HepG2 (cell line): ENCODE results near the gene MADD. TPM values are rescaled to one million over a fixed set of nuclear protein-coding genes. Genes with fewer than 3 reads are reported as not detected.

Source experiments
- CREBL2 ChIP-seq: sonication (generic); formaldehyde crosslinking; IDR thresholded peaks from 2 replicates; pipeline ENCODE4 v1.8.1; 2023; ENCODE audit warnings: missing genetic modification reagents, mild to moderate bottlenecking, borderline replicate concordance
- EHMT2 ChIP-seq: fragments of 200-600 bp; sonication (generic); IDR thresholded peaks from 2 replicates; pipeline ENCODE4 v1.7.0; 2017; ENCODE audit warnings: antibody characterized with exemption, low read depth, low read length, borderline replicate concordance
- GATAD2A ChIP-seq: IDR thresholded peaks from 2 replicates; pipeline ENCODE4 v1.6.1; 2016
- HOXA3 ChIP-seq: sonication (generic); formaldehyde crosslinking; IDR thresholded peaks from 2 replicates; pipeline ENCODE4 v1.5.0; 2020; ENCODE audit warnings: missing genetic modification reagents
- IRX3 ChIP-seq: sonication (generic); formaldehyde crosslinking; IDR thresholded peaks from 2 replicates; pipeline ENCODE4 v1.8.1; 2023; ENCODE audit warnings: mild to moderate bottlenecking, low read depth, missing genetic modification reagents, borderline replicate concordance
- JARID2 ChIP-seq: sonication (generic); formaldehyde crosslinking; IDR thresholded peaks from 2 replicates; pipeline ENCODE4 v1.8.1; 2023; ENCODE audit warnings: missing genetic modification reagents, inconsistent platforms; ENCODE audit not compliant: insufficient replicate concordance
- KLF9 ChIP-seq: IDR thresholded peaks from 2 replicates; pipeline ENCODE4 v1.6.1; 2016; ENCODE audit warnings: low read depth
- MLLT10 ChIP-seq: sonication (generic); formaldehyde crosslinking; IDR thresholded peaks from 2 replicates; pipeline ENCODE4 v1.4.0; 2020; ENCODE audit warnings: missing genetic modification reagents
- ZBTB10 ChIP-seq: sonication (generic); formaldehyde crosslinking; IDR thresholded peaks from 2 replicates; pipeline ENCODE4 v1.4.0; 2020; ENCODE audit warnings: missing genetic modification reagents, borderline replicate concordance
- ZFAT ChIP-seq: sonication (generic); formaldehyde crosslinking; conservative IDR thresholded peaks from 2 replicates; pipeline ENCODE4 v1.8.1; 2023; ENCODE audit warnings: missing genetic modification reagents, inconsistent platforms
- ZKSCAN1 ChIP-seq: fragments of 150-350 bp; IDR thresholded peaks from 2 replicates; pipeline ENCODE4 v1.6.1; 2014; ENCODE audit warnings: low read length
- ZKSCAN5 ChIP-seq: sonication (generic); formaldehyde crosslinking; IDR thresholded peaks from 2 replicates; pipeline ENCODE4 v1.5.1; 2020; ENCODE audit warnings: mild to moderate bottlenecking, missing genetic modification reagents
- ZNF274 ChIP-seq: sonication (generic); formaldehyde crosslinking; IDR thresholded peaks from 2 replicates; pipeline ENCODE4 v1.5.1; 2020; ENCODE audit warnings: mild to moderate bottlenecking, missing genetic modification reagents
- ZNF556 ChIP-seq: sonication (generic); formaldehyde crosslinking; IDR thresholded peaks from 2 replicates; pipeline ENCODE4 v1.4.0; 2020; ENCODE audit warnings: mild to moderate bottlenecking, missing genetic modification reagents, borderline replicate concordance
- ZNF580 ChIP-seq: IDR thresholded peaks from 2 replicates; pipeline ENCODE4 v1.6.1; 2016; ENCODE audit warnings: low read depth, borderline replicate concordance
- ZNF7 ChIP-seq: IDR thresholded peaks from 2 replicates; pipeline ENCODE4 v1.6.1; 2016; ENCODE audit warnings: missing biosample characterization, missing genetic modification reagents
- ZNF737 ChIP-seq: sonication (generic); formaldehyde crosslinking; IDR thresholded peaks from 2 replicates; pipeline ENCODE4 v1.5.0; 2020; ENCODE audit warnings: missing genetic modification reagents, mild to moderate bottlenecking, borderline replicate concordance
- ZNF850 ChIP-seq: sonication (generic); formaldehyde crosslinking; conservative IDR thresholded peaks from 2 replicates; pipeline ENCODE4 v1.9.0; 2021; ENCODE audit warnings: mild to moderate bottlenecking, missing genetic modification reagents
- polyA plus RNA-seq, 8 experiments: library from polyadenylated mRNA; depleted of rRNA in 3 of 8; stranded (reverse) in 7 of 8; unstranded in 1 of 8; fragments of >200 nt; fragmentation: Illumina TruSeq in 4 of 8; extraction: Trizol in 4 of 8; gene quantifications; 2 replicates each; pipeline versions ENCODE4 v1.2.1 to v1.2.3, GENCODE V29; 2011 to 2016; ENCODE audit warnings: low read depth in 4 of 8, missing spikeins in 1 of 8, mixed read lengths in 1 of 8; ENCODE audit not compliant: insufficient read depth in 1 of 8
- total RNA-seq, 5 experiments: library from RNA; depleted of rRNA; stranded (reverse); fragments of >200 nt; fragmentation: Illumina TruSeq; extraction: Trizol; gene quantifications; 2 replicates each; pipeline ENCODE4 v1.2.3, GENCODE V29; 2016; ENCODE audit warnings: low read depth in 1 of 5
- TF ChIP-seq, protein P1 (sequence below): sonication (generic); formaldehyde crosslinking; IDR thresholded peaks from 2 replicates; pipeline ENCODE4 v1.5.0; 2020; ENCODE audit warnings: missing genetic modification reagents
- TF ChIP-seq, protein P2 (sequence below): sonication (generic); formaldehyde crosslinking; IDR thresholded peaks from 2 replicates; pipeline ENCODE4 v1.4.0; 2020; ENCODE audit warnings: mild to moderate bottlenecking, missing genetic modification reagents
- TF ChIP-seq, protein P3 (sequence below): sonication (generic); formaldehyde crosslinking; IDR thresholded peaks from 2 replicates; pipeline ENCODE4 v1.4.0; 2020; ENCODE audit warnings: mild to moderate bottlenecking, missing genetic modification reagents
- TF ChIP-seq, protein P4 (sequence below): sonication (generic); formaldehyde crosslinking; IDR thresholded peaks from 2 replicates; pipeline ENCODE4 v1.8.0; 2023; ENCODE audit warnings: mild to moderate bottlenecking, missing genetic modification reagents

The MADD gene
- total and polyA plus RNA-seq, 2 of the 13 experiments (the other 11 are each of a cell fraction or from before 2014, with no cell fraction given) = 18.0 to 29.2 TPM

DNA sequence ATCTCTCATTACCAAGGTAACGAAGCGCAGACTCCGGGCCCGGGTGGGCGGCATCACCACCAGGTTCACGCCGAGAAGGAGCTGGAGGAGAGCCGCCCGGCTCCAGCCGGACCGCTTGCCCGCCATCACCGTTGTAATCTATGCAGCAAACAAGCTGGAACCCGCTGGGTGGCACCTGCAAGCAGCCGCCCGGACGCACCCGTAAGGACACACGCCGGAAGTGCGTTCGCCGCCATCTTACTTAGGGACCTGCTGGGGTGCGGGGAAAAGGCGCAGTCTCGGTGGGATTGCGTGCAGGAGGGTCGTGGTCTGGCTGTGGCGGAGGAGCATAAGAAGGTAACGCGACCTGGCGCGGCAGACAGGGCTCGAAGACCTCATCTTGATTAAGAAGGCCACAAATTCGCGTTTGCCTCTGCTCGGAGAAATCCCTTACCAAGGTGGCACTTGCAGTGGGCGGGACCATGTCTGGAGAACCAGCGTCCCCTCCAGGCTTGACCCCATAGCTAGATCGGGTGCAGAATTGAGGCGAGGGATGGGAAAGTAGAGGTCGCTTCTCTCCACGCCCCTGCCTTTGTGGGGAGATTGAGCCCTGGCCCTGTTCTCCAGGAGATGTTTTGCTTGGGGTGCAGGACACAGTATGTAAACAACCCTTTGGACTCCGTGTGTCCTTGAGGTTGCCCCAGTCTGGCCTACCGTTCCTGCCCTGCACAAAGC lies 21.1 kb upstream of the MADD start, which contains the start of gene ACP2 (continued):
- TF ChIP-seq, protein P1, sequence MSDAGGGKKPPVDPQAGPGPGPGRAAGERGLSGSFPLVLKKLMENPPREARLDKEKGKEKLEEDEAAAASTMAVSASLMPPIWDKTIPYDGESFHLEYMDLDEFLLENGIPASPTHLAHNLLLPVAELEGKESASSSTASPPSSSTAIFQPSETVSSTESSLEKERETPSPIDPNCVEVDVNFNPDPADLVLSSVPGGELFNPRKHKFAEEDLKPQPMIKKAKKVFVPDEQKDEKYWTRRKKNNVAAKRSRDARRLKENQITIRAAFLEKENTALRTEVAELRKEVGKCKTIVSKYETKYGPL (CRISPR knock-in tag) = no peak
- TF ChIP-seq IRX3 (peak; percentile 61; the same call in 1 of the 2 replicates), ZNF556 (CRISPR knock-in tag) (peak; percentile 88; the same call in 1 of the 2 replicates), ZFAT (CRISPR knock-in tag) (no peak), ZNF580 (CRISPR knock-in tag) (peak; percentile 91), HOXA3 (CRISPR knock-in tag) (peak; percentile 94), KLF9 (CRISPR knock-in tag) (peak; percentile 71; the same call in 1 of the 2 replicates), ZNF850 (CRISPR knock-in tag) (0 out of 2 replicates have a peak, but pooled peaks have one; percentile 21), ZKSCAN5 (CRISPR knock-in tag) (peak; percentile 77), ZKSCAN1 (no peak), MLLT10 (CRISPR knock-in tag) (no peak), GATAD2A (CRISPR knock-in tag) (peak; percentile 52), EHMT2 (no peak), ZNF274 (CRISPR knock-in tag) (peak; percentile 88), ZBTB10 (peak; percentile 90), CREBL2 (CRISPR knock-in tag) (peak; percentile 82; the same call in 1 of the 2 replicates), ZNF737 (CRISPR knock-in tag) (no peak), JARID2 (CRISPR knock-in tag) (peak; percentile 79), ZNF7 (no peak)
- TF ChIP-seq, protein P2, sequence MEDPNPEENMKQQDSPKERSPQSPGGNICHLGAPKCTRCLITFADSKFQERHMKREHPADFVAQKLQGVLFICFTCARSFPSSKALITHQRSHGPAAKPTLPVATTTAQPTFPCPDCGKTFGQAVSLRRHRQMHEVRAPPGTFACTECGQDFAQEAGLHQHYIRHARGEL = peak; percentile 68; the same call in 1 of the 2 replicates
- TF ChIP-seq, protein P3, sequence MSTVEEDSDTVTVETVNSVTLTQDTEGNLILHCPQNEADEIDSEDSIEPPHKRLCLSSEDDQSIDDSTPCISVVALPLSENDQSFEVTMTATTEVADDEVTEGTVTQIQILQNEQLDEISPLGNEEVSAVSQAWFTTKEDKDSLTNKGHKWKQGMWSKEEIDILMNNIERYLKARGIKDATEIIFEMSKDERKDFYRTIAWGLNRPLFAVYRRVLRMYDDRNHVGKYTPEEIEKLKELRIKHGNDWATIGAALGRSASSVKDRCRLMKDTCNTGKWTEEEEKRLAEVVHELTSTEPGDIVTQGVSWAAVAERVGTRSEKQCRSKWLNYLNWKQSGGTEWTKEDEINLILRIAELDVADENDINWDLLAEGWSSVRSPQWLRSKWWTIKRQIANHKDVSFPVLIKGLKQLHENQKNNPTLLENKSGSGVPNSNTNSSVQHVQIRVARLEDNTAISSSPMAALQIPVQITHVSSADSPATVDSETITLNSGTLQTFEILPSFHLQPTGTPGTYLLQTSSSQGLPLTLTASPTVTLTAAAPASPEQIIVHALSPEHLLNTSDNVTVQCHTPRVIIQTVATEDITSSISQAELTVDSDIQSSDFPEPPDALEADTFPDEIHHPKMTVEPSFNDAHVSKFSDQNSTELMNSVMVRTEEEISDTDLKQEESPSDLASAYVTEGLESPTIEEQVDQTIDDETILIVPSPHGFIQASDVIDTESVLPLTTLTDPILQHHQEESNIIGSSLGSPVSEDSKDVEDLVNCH (CRISPR knock-in tag) = 0 out of 2 replicates have a peak, but pooled peaks have one; percentile 78
- TF ChIP-seq, protein P4, sequence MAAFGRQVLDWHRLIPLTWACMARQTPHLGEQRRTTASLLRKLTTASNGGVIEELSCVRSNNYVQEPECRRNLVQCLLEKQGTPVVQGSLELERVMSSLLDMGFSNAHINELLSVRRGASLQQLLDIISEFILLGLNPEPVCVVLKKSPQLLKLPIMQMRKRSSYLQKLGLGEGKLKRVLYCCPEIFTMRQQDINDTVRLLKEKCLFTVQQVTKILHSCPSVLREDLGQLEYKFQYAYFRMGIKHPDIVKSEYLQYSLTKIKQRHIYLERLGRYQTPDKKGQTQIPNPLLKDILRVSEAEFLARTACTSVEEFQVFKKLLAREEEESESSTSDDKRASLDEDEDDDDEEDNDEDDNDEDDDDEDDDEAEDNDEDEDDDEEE = peak; percentile 79; the same call in 1 of the 2 replicates
